Fibroblast of lung (primary cell): ENCODE results near the gene HSPD1. TPM values are rescaled to one million over a fixed set of nuclear protein-coding genes. Genes with fewer than 3 reads are reported as not detected.

ENCODE experiments used
- DNase-seq, 2 donors: peaks; one replicate each; pipeline versions ENCODE4 v3.0.0 to v3.0.0-alpha.2; 2010; ENCODE audit warnings: low read depth in 2 of 2
- H2AFZ ChIP-seq: 2 replicates; pipeline ENCODE4 v1.5.1; 2012; ENCODE audit warnings: low read length, control low read depth, inconsistent platforms
- H3K27ac ChIP-seq: 2 replicates; pipeline ENCODE4 v1.5.1; 2011; ENCODE audit warnings: low read length, control low read depth; ENCODE audit not compliant: insufficient read depth
- H3K27me3 ChIP-seq: 2 replicates; pipeline ENCODE4 v1.5.1; 2011; ENCODE audit warnings: mild to moderate bottlenecking, low read length; ENCODE audit not compliant: control insufficient read depth, insufficient read depth
- H3K36me3 ChIP-seq: 2 replicates; pipeline ENCODE4 v1.5.1; 2011; ENCODE audit warnings: low read length; ENCODE audit not compliant: control insufficient read depth, insufficient read depth
- H3K4me1 ChIP-seq: 2 replicates; pipeline ENCODE4 v1.5.1; 2011; ENCODE audit warnings: low read length; ENCODE audit not compliant: control insufficient read depth, insufficient read depth; ENCODE audit errors: extremely low read depth
- H3K4me2 ChIP-seq: 2 replicates; pipeline ENCODE4 v1.5.1; 2011; ENCODE audit warnings: low read length, control low read depth; ENCODE audit not compliant: insufficient read depth; ENCODE audit errors: extremely low read depth
- H3K4me3 ChIP-seq, 4 experiments: fragments of 200-600 bp in 1 of 4; sonication (generic) in 1 of 4; replicated peaks in 1 of 4; 2 replicates each; pipeline ENCODE4 v1.5.1; 2011 to 2016; ENCODE audit warnings: low read length in 4 of 4, low read depth in 3 of 4, mild to moderate bottlenecking in 3 of 4, control low read depth in 2 of 4, inconsistent platforms in 1 of 4, mixed read lengths in 1 of 4; ENCODE audit not compliant: insufficient read depth in 1 of 4; ENCODE audit errors: control extremely low read depth in 1 of 4
- H3K79me2 ChIP-seq: 2 replicates; pipeline ENCODE4 v1.5.1; 2012; ENCODE audit warnings: mild to moderate bottlenecking, low read length, inconsistent platforms; ENCODE audit not compliant: control insufficient read depth, insufficient read depth
- H3K9ac ChIP-seq: 2 replicates; pipeline ENCODE4 v1.5.1; 2011; ENCODE audit warnings: mild to moderate bottlenecking, low read length, control low read depth; ENCODE audit not compliant: insufficient read depth
- H3K9me3 ChIP-seq: 2 replicates; pipeline ENCODE4 v1.5.1; 2012; ENCODE audit warnings: low read depth, low read length; ENCODE audit not compliant: control insufficient read depth, insufficient read depth
- H4K20me1 ChIP-seq: 2 replicates; pipeline ENCODE4 v1.5.1; 2011; ENCODE audit warnings: low read length; ENCODE audit not compliant: control insufficient read depth, insufficient read depth; ENCODE audit errors: extremely low read depth
- EZH2 ChIP-seq: IDR thresholded peaks from 2 replicates; pipeline ENCODE4 v1.5.1; 2012; ENCODE audit warnings: low read length, control low read depth, mild to moderate bottlenecking; ENCODE audit errors: missing control alignments
- polyA plus RNA-seq, 2 donors: library from polyadenylated mRNA; depleted of rRNA in 1 of 2; stranded (reverse) in 1 of 2; unstranded in 1 of 2; fragments of >200 nt; gene quantifications; 2 replicates each; pipeline ENCODE4 v1.2.1, GENCODE V29; 2011 to 2012; ENCODE audit warnings: missing spikeins in 1 of 2
- total RNA-seq: library from RNA; depleted of rRNA; stranded (reverse); fragments of >200 nt; gene quantifications from 2 replicates; pipeline ENCODE4 v1.2.1, GENCODE V29; 2014
- TF ChIP-seq, protein P1 (sequence below), 2 donors: IDR thresholded peaks in 1 of 2; conservative IDR thresholded peaks in 1 of 2; 1 replicate in 1 of 2; 2 replicates in 1 of 2; pipeline ENCODE4 v1.5.1; 2011 to 2012; ENCODE audit warnings: low read length in 2 of 2, control low read depth in 1 of 2, inconsistent platforms in 1 of 2, low read depth in 1 of 2, mild to moderate bottlenecking in 1 of 2

HSPD1 gene
- total and polyA plus RNA-seq, 2 donors (not counting 1 experiment from before 2014, with no cell fraction given) = 175 to 198 TPM

DNA sequence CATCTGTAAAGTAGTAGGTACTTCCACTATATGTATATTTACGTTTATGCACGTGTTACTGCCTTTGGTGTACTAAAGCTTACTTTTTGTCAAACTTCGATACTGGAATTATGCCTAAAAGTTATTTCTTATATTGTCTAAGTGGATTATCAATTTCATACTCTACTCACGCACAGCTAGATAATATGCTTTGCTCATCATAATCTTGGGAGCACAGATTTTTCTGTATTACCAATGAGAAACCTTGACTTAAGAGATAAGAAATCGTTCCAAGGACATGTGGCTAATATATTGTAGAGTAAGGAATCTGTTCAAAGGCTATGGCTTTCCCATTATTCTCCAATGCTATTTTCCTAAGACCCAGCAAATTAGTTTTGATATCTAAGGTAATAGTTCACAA lies 7.0 kb upstream of the HSPD1 start:
- no peak overlapping the region for H3K27ac ChIP-seq
- no peaks in the 10 kb centered on the region for H4K20me1 ChIP-seq
- no peak overlapping the region for H3K4me2 ChIP-seq
- H3K79me2 ChIP-seq = peaks cover 19% of the 10 kb centered on the region
- H3K27me3 ChIP-seq = no peaks in the 10 kb centered on the region
- H3K4me3 ChIP-seq = no peak overlapping the region
- no peak overlapping the region for H2AFZ ChIP-seq
- H3K9ac ChIP-seq = no peak overlapping the region
- no peaks in the 10 kb centered on the region for H3K9me3 ChIP-seq
- peaks cover 2% of the 10 kb centered on the region for H3K36me3 ChIP-seq
- H3K4me1 ChIP-seq = no peaks in the 10 kb centered on the region
- DNase-seq = no peak
- TF ChIP-seq EZH2 = no peak
- TF ChIP-seq, protein P1, sequence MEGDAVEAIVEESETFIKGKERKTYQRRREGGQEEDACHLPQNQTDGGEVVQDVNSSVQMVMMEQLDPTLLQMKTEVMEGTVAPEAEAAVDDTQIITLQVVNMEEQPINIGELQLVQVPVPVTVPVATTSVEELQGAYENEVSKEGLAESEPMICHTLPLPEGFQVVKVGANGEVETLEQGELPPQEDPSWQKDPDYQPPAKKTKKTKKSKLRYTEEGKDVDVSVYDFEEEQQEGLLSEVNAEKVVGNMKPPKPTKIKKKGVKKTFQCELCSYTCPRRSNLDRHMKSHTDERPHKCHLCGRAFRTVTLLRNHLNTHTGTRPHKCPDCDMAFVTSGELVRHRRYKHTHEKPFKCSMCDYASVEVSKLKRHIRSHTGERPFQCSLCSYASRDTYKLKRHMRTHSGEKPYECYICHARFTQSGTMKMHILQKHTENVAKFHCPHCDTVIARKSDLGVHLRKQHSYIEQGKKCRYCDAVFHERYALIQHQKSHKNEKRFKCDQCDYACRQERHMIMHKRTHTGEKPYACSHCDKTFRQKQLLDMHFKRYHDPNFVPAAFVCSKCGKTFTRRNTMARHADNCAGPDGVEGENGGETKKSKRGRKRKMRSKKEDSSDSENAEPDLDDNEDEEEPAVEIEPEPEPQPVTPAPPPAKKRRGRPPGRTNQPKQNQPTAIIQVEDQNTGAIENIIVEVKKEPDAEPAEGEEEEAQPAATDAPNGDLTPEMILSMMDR (conservative IDR thresholded peaks at IDR 0.05 in 1 of 2, IDR thresholded peaks at IDR 0.05 in 1 of 2; ENCODE audit: low read depth in 1 of 2, low read length in 2 of 2) = no peak

DNA sequence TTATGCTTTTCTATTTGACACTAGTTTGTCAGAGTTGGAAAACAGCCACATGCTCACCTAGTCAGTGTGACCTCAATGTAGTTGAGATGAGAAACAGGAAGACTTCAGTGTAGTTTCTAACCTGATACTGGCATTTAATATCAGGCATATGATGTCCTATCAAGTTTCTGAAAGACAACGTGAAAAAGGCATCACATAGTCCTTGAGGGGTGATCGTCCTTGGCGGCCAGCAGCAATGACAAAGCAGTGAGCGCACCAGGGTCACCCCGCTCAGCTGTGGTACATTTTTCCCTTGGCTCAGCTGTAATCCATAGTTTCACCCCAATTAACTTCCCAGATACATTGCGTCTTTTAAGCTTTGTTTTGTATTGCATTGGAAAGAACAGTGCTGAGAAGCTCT lies 4.9 kb upstream of the HSPD1 start:
- no peak overlapping the region for H3K9ac ChIP-seq
- TF ChIP-seq, protein P1 (conservative IDR thresholded peaks at IDR 0.05 in 1 of 2, IDR thresholded peaks at IDR 0.05 in 1 of 2; ENCODE audit: low read depth in 1 of 2, low read length in 2 of 2) = no peak
- no peak for TF ChIP-seq EZH2
- no peaks in the 10 kb centered on the region for H3K4me1 ChIP-seq
- peaks cover 2% of the 10 kb centered on the region for H3K36me3 ChIP-seq
- H2AFZ ChIP-seq = no peak overlapping the region
- no peak for DNase-seq
- peaks cover 32% of the 10 kb centered on the region for H3K79me2 ChIP-seq
- no peak overlapping the region for H3K27ac ChIP-seq
- no peak overlapping the region for H3K4me2 ChIP-seq
- H3K9me3 ChIP-seq = no peaks in the 10 kb centered on the region
- H3K27me3 ChIP-seq = no peaks in the 10 kb centered on the region
- no peak overlapping the region for H3K4me3 ChIP-seq
- no peaks in the 10 kb centered on the region for H4K20me1 ChIP-seq

DNA sequence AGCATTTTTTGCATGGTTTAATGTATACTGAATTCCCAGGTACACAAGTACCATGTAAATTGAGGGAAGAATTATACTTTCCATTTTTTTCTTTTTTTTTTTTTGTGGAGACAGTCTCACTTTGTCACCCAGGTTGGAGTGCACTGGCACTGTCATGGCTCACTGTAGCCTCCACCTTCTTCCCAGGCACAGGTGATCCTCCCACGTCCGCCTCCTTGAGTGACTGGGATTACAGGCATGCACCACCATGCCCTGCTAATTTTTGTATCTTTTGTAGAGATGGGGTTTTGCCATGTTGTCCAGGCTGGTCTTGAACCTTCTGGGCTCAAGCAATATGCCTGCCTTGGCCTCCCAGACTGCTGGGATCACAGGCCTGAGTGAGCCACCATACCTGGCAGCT lies 4.4 kb upstream of the HSPD1 start:
- no peaks in the 10 kb centered on the region for H4K20me1 ChIP-seq
- DNase-seq = no peak
- peaks cover 37% of the 10 kb centered on the region for H3K79me2 ChIP-seq
- H3K4me3 ChIP-seq = no peak overlapping the region
- H3K27me3 ChIP-seq = no peaks in the 10 kb centered on the region
- TF ChIP-seq, protein P1 (conservative IDR thresholded peaks at IDR 0.05 in 1 of 2, IDR thresholded peaks at IDR 0.05 in 1 of 2; ENCODE audit: low read depth in 1 of 2, low read length in 2 of 2) = no peak
- no peak for TF ChIP-seq EZH2
- no peak overlapping the region for H3K4me2 ChIP-seq
- H3K9me3 ChIP-seq = no peaks in the 10 kb centered on the region
- H3K27ac ChIP-seq = no peak overlapping the region
- H3K36me3 ChIP-seq = peaks cover 2% of the 10 kb centered on the region
- no peak overlapping the region for H2AFZ ChIP-seq
- H3K4me1 ChIP-seq = no peaks in the 10 kb centered on the region
- H3K9ac ChIP-seq = no peak overlapping the region
